IMR-90 (cell line): ENCODE results near the gene CTDSP2. TPM values are rescaled to one million over a fixed set of nuclear protein-coding genes. Genes with fewer than 3 reads are reported as not detected.

Source experiments
- ATAC-seq: fragments of 200-7000 bp; cut with Tn5 transposase; 2 replicates; pipeline ENCODE4 v1.9.1; 2020; ENCODE audit warnings: low read depth, mild to moderate bottlenecking, moderate library complexity
- BruUV-seq: library from RNA; stranded (reverse); fragments of 400-500 nt; replicated peaks from 2 replicates; lab custom pipeline; 2021; lab: Mats Ljungman, UMichigan
- CTCF ChIA-PET: fragments of 300-600 bp; formaldehyde crosslinking; extraction: SDS; loops from one replicate; lab custom pipeline; 2021; ENCODE audit warnings: antibody characterized with exemption; lab: Yijun Ruan, JAX
- POLR2A ChIA-PET: fragments of 300-600 bp; sonication (Branson Sonifier 250); formaldehyde crosslinking; loops from one replicate; lab custom pipeline; 2022; ENCODE audit warnings: antibody characterized with exemption; ENCODE audit not compliant: unreplicated experiment; lab: Charles Lee
- DNase-seq: peaks from one replicate; pipeline ENCODE4 v3.0.0; 2013
- H2AFZ ChIP-seq: replicated peaks from 2 replicates; pipeline ENCODE3; 2013; ENCODE audit warnings: low read length, mild to moderate bottlenecking; ENCODE audit not compliant: poor library complexity
- H2AK5ac ChIP-seq: 2 replicates; pipeline ENCODE4 v1.6.1; 2013; ENCODE audit warnings: low read depth, low read length, inconsistent platforms
- H2AK9ac ChIP-seq: replicated peaks from 2 replicates; pipeline ENCODE3; 2013; ENCODE audit warnings: mild to moderate bottlenecking, low read depth, low read length, moderate library complexity; ENCODE audit not compliant: poor library complexity
- H2BK120ac ChIP-seq: 2 replicates; pipeline ENCODE4 v1.6.1; 2013; ENCODE audit warnings: low read depth, low read length, inconsistent platforms
- H2BK15ac ChIP-seq: 3 replicates; pipeline ENCODE4 v1.6.1; 2013; ENCODE audit warnings: low read depth, low read length, inconsistent platforms
- H2BK20ac ChIP-seq: 2 replicates; pipeline ENCODE4 v1.6.1; 2013; ENCODE audit warnings: low read depth, mild to moderate bottlenecking, inconsistent platforms, low read length, moderate library complexity
- H2BK5ac ChIP-seq: 2 replicates; pipeline ENCODE4 v1.6.1; 2013; ENCODE audit warnings: mild to moderate bottlenecking, low read depth, low read length, inconsistent platforms; ENCODE audit not compliant: poor library complexity, severe bottlenecking
- H3K14ac ChIP-seq: replicated peaks from 2 replicates; pipeline ENCODE4 v1.6.1; 2013; ENCODE audit warnings: low read depth, low read length, inconsistent platforms
- H3K18ac ChIP-seq: 2 replicates; pipeline ENCODE4 v1.6.1; 2013; ENCODE audit warnings: low read depth, low read length, control low read depth
- H3K23ac ChIP-seq: 2 replicates; pipeline ENCODE4 v1.6.1; 2013; ENCODE audit warnings: low read depth, low read length, inconsistent platforms
- H3K27ac ChIP-seq: 2 replicates; pipeline ENCODE4 v1.5.1; 2013; ENCODE audit warnings: mild to moderate bottlenecking, control low read depth, low read length; ENCODE audit not compliant: insufficient read depth
- H3K27me3 ChIP-seq: 2 replicates; pipeline ENCODE4 v1.6.1; 2013; ENCODE audit warnings: low read length; ENCODE audit not compliant: control insufficient read depth, insufficient read depth
- H3K36me3 ChIP-seq: 2 replicates; pipeline ENCODE4 v1.6.1; 2013; ENCODE audit warnings: low read length, mixed read lengths; ENCODE audit not compliant: control insufficient read depth, insufficient read depth
- H3K4ac ChIP-seq: 2 replicates; pipeline ENCODE4 v1.6.1; 2013; ENCODE audit warnings: low read depth, low read length, inconsistent platforms
- H3K4me1 ChIP-seq: 2 replicates; pipeline ENCODE4 v1.6.1; 2013; ENCODE audit warnings: low read length, mixed read lengths; ENCODE audit not compliant: control insufficient read depth, insufficient read depth
- H3K4me2 ChIP-seq: 2 replicates; pipeline ENCODE4 v1.6.1; 2013; ENCODE audit warnings: low read depth, mild to moderate bottlenecking, control low read depth, low read length, moderate library complexity
- H3K4me3 ChIP-seq: 2 replicates; pipeline ENCODE4 v1.5.1; 2013; ENCODE audit warnings: low read depth, mild to moderate bottlenecking, control low read depth, low read length, moderate library complexity; ENCODE audit not compliant: insufficient read depth
- H3K56ac ChIP-seq: 2 replicates; pipeline ENCODE4 v1.6.1; 2013; ENCODE audit warnings: low read length, inconsistent platforms; ENCODE audit not compliant: insufficient read depth; ENCODE audit errors: extremely low read depth
- H3K79me1 ChIP-seq, 2 experiments: 2 replicates each; pipeline ENCODE4 v1.6.1; 2013; ENCODE audit warnings: low read length in 2 of 2, inconsistent platforms in 1 of 2, low read depth in 1 of 2
- H3K9ac ChIP-seq: 2 replicates; pipeline ENCODE4 v1.6.1; 2013; ENCODE audit warnings: low read depth, low read length, control low read depth
- H3K9me1 ChIP-seq: 2 replicates; pipeline ENCODE4 v1.6.1; 2013; ENCODE audit warnings: low read length, inconsistent platforms; ENCODE audit not compliant: insufficient read depth
- H3K9me3 ChIP-seq: 2 replicates; pipeline ENCODE4 v1.6.1; 2013; ENCODE audit warnings: low read length; ENCODE audit not compliant: control insufficient read depth, insufficient read depth
- H4K20me1 ChIP-seq: 2 replicates; pipeline ENCODE4 v1.6.1; 2013; ENCODE audit warnings: low read length, inconsistent platforms; ENCODE audit not compliant: insufficient read depth
- H4K5ac ChIP-seq: 2 replicates; pipeline ENCODE4 v1.6.1; 2013; ENCODE audit warnings: mild to moderate bottlenecking, low read depth, low read length, control low read depth
- H4K8ac ChIP-seq, 2 experiments: 2 replicates each; pipeline ENCODE4 v1.6.1; 2013; ENCODE audit warnings: low read depth in 2 of 2, low read length in 2 of 2, control low read depth in 1 of 2, inconsistent platforms in 1 of 2
- H4K91ac ChIP-seq: 2 replicates; pipeline ENCODE4 v1.6.1; 2013; ENCODE audit warnings: low read depth, low read length, inconsistent platforms; ENCODE audit not compliant: insufficient read depth
- BHLHE40 ChIP-seq: fragments of 150-350 bp; IDR thresholded peaks from 2 replicates; pipeline ENCODE4 v1.6.1; 2016; ENCODE audit warnings: mild to moderate bottlenecking, low read depth, low read length
- CHD1 ChIP-seq: IDR thresholded peaks from 2 replicates; pipeline ENCODE4 v1.6.1; 2012; ENCODE audit warnings: low read depth, low read length, improper control_type of control experiment
- MAFK ChIP-seq: IDR thresholded peaks from 2 replicates; pipeline ENCODE4 v1.6.1; 2012; ENCODE audit warnings: low read depth, low read length, improper control_type of control experiment
- MXI1 ChIP-seq: IDR thresholded peaks from 2 replicates; pipeline ENCODE4 v1.6.1; 2012; ENCODE audit warnings: low read depth, mild to moderate bottlenecking, low read length, moderate library complexity, borderline replicate concordance
- POLR2A ChIP-seq: IDR thresholded peaks from 2 replicates; pipeline ENCODE4 v1.6.1; 2012; ENCODE audit warnings: mild to moderate bottlenecking, low read depth, low read length
- RAD21 ChIP-seq: IDR thresholded peaks from 2 replicates; pipeline ENCODE4 v1.6.1; 2012; ENCODE audit warnings: low read length, improper control_type of control experiment
- RCOR1 ChIP-seq: IDR thresholded peaks from 2 replicates; pipeline ENCODE4 v1.6.1; 2012; ENCODE audit warnings: mild to moderate bottlenecking, low read length, improper control_type of control experiment; ENCODE audit not compliant: insufficient replicate concordance
- WGBS, 2 experiments: methylation state at CpG; one replicate each; pipeline versions ENCODE4 v1.1.5 to v1.1.7; 2013; ENCODE audit warnings: missing lambda C conversion rate in 2 of 2; ENCODE audit not compliant: insufficient read length in 1 of 2; ENCODE audit errors: extremely low coverage in 2 of 2; 5-methylcytosine and 5-hydroxymethylcytosine counted together
- dilution Hi-C: fragments of 300-500 bp; cut with HindIII; formaldehyde crosslinking; loops from one replicate; pipeline ENCODE4 v1.14.3; 2018; ENCODE audit warnings: low sequenced_read_pairs; ENCODE audit not compliant: unreplicated experiment
- in situ Hi-C: fragments of 300-500 bp; cut with MboI; formaldehyde crosslinking; loops from 3 replicates; pipeline ENCODE4 v1.14.3; 2019; ENCODE audit warnings: low sequenced_read_pairs, inconsistent platforms, mixed read lengths
- intact Hi-C: fragments of 100-400 bp; cut with micrococcal nuclease; formaldehyde crosslinking; loops from 2 replicates; pipeline ENCODE4 v1.10.0; 2022
- polyA plus RNA-seq, 3 experiments: library from polyadenylated mRNA; depleted of rRNA; stranded (reverse); fragments of >200 nt; gene quantifications; 2 replicates each; pipeline ENCODE4 v1.2.3, GENCODE V29; 2012; ENCODE audit warnings: low replicate concordance in 1 of 3
- total RNA-seq: library from RNA; depleted of rRNA; stranded (reverse); fragments of >200 nt; gene quantifications from 2 replicates; pipeline ENCODE4 v1.2.3, GENCODE V29; 2012
- TF ChIP-seq, protein P1 (sequence below): conservative IDR thresholded peaks from 2 replicates; pipeline ENCODE4 v1.5.1; 2012; ENCODE audit warnings: mild to moderate bottlenecking, low read depth, low read length, improper control_type of control experiment
- TF ChIP-seq, protein P2 (sequence below): fragments of 150-350 bp; IDR thresholded peaks from 2 replicates; pipeline ENCODE4 v1.6.1; 2016; ENCODE audit warnings: low read depth, mild to moderate bottlenecking, low read length, moderate library complexity, borderline replicate concordance

CTDSP2 gene
- total and polyA plus RNA-seq, 2 of the 4 experiments (the other 2 are of a cell fraction) = 114 to 156 TPM

- in situ Hi-C loops = no loop called here
Measured at GRCh38 chr12:57832966-57833365, 13.6 kb downstream of the CTDSP2 start.

More at GRCh38 chr12:57832966-57833365, 13.6 kb downstream of the CTDSP2 start:
- Histone ChIP-seq H3K14ac (peak overlapping the region; percentile 33; the same call in 1 of the 2 replicates), H3K18ac (no peak overlapping the region), H2BK5ac (peak overlapping the region; percentile 49), H2AK5ac (no peak overlapping the region), H4K8ac (peak overlapping the region in 1 of 2 experiments; percentile 46; a peak in 1 of 4 replicates), H3K4me3 (no peak overlapping the region), H3K4ac (peak overlapping the region; percentile 66; the same call in 1 of the 2 replicates), H3K36me3 (peaks cover 18% of the 10 kb centered on the region), H3K9me1 (peaks cover 51% of the 10 kb centered on the region), H2BK20ac (no peak overlapping the region), H3K27me3 (no peaks in the 10 kb centered on the region), H2BK15ac (no peak overlapping the region), H4K5ac (no peak overlapping the region), H3K56ac (no peak overlapping the region), H3K9me3 (no peaks in the 10 kb centered on the region), H4K20me1 (peaks cover 94% of the 10 kb centered on the region), H2BK120ac (no peak overlapping the region; the same call in 1 of the 2 replicates), H3K9ac (0 out of 2 replicates have a peak overlapping the region, but pooled peaks have one; percentile 10), H3K27ac (peak overlapping the region; percentile 8; the same call in 1 of the 2 replicates), H2AK9ac (no peak overlapping the region), H4K91ac (no peak overlapping the region), H2AFZ (no peak overlapping the region), H3K4me1 (peaks cover 57% of the 10 kb centered on the region), H3K4me2 (peak overlapping the region; percentile 35; the same call in 1 of the 2 replicates), H3K79me1 (peaks cover 3 to 76% of the 10 kb centered on the region in 2 experiments; a peak in 3 of 4 replicates), H3K23ac (peak overlapping the region; percentile 87)
- CTCF ChIA-PET = interaction anchor here (1.9 kb wide), 1 partner anchor 64 kb away, joined by 10 read pairs; no protein-coding TSS in a partner anchor
- BruUV-seq = no TSS peak
- POLR2A ChIA-PET = no interaction called here
- intact Hi-C loops = no loop called here
- WGBS, 2 experiments = 20% methylated on average over 5 of the region's 10 CpGs; no CpG with 5 or more reads in 1 of the 2 experiments
- DNase-seq (no peak), ATAC-seq (0 out of 2 replicates have a peak, but pooled peaks have one; percentile 3)
- TF ChIP-seq, protein P1, sequence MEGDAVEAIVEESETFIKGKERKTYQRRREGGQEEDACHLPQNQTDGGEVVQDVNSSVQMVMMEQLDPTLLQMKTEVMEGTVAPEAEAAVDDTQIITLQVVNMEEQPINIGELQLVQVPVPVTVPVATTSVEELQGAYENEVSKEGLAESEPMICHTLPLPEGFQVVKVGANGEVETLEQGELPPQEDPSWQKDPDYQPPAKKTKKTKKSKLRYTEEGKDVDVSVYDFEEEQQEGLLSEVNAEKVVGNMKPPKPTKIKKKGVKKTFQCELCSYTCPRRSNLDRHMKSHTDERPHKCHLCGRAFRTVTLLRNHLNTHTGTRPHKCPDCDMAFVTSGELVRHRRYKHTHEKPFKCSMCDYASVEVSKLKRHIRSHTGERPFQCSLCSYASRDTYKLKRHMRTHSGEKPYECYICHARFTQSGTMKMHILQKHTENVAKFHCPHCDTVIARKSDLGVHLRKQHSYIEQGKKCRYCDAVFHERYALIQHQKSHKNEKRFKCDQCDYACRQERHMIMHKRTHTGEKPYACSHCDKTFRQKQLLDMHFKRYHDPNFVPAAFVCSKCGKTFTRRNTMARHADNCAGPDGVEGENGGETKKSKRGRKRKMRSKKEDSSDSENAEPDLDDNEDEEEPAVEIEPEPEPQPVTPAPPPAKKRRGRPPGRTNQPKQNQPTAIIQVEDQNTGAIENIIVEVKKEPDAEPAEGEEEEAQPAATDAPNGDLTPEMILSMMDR = no peak
- no peak for TF ChIP-seq RCOR1
- TF ChIP-seq, protein P2, sequence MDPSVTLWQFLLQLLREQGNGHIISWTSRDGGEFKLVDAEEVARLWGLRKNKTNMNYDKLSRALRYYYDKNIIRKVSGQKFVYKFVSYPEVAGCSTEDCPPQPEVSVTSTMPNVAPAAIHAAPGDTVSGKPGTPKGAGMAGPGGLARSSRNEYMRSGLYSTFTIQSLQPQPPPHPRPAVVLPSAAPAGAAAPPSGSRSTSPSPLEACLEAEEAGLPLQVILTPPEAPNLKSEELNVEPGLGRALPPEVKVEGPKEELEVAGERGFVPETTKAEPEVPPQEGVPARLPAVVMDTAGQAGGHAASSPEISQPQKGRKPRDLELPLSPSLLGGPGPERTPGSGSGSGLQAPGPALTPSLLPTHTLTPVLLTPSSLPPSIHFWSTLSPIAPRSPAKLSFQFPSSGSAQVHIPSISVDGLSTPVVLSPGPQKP = no peak
- no peak for TF ChIP-seq BHLHE40
- TF ChIP-seq MAFK = no peak
- TF ChIP-seq CHD1 = no peak
- no peak for TF ChIP-seq MXI1
- TF ChIP-seq RAD21 = no peak
- no peak for TF ChIP-seq POLR2A
- dilution Hi-C loops = no loop called here
